GM21381 (cell line): ENCODE data around the gene LDLRAD4.

Experiments
- ATAC-seq: cut with Tn5 transposase; IDR thresholded peaks from one replicate; pipeline ENCODE4 v1.9.1; 2021; ENCODE audit warnings: mild to moderate bottlenecking, moderate library complexity; ENCODE audit not compliant: unreplicated experiment

The LDLRAD4 gene

DNA sequence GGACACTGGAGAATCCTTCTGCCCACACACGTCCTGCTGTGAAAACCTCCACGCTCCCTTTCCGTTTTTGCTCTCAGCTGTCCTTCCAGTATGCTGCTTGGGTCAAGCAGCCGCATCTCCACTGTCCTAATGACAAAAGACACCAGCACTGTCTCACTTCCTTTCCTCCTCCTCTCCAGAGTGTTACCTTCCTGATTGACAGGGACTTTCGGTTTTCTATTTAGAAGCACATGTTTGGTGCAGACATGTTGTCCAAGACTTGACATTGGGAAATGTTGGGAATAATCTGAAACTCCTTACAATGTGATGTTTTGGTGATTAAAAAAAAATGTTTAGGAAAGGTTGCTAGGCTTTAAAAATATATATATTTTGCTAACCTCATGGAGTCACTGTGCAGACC lies 281.2 kb downstream of the LDLRAD4 start:
- ATAC-seq: no peak

DNA sequence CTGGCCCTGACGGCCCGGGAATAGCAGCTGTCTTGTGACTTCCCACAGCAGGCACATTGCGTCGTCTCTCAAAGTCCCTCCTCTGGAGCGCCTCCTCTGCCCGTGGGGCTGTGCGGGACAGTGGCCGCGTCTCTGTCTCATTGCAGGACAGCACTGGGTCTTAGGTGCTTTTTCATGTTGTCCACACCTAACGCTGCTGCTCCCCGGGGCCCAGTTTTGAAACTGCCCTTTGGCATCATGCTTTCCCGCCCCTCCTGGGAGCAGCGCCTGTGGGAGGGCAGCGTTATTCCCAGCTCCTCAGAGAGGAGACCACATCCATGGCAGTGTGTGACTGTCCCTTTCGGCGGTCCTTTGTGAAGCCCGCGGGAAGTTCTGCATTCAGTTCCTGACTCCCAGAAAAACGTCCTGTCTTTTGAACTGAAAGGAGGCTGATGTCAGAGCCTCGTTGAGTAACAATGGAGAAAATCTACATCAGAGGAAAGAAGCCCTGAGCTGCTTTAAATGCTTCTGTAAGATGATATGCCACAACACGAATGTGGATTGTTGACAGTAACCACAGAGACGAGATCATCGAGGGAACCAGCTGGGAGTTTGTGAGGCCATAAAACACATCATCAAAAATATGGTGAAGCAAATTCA lies 281.8 kb downstream of the LDLRAD4 start:
- ATAC-seq: no peak

DNA sequence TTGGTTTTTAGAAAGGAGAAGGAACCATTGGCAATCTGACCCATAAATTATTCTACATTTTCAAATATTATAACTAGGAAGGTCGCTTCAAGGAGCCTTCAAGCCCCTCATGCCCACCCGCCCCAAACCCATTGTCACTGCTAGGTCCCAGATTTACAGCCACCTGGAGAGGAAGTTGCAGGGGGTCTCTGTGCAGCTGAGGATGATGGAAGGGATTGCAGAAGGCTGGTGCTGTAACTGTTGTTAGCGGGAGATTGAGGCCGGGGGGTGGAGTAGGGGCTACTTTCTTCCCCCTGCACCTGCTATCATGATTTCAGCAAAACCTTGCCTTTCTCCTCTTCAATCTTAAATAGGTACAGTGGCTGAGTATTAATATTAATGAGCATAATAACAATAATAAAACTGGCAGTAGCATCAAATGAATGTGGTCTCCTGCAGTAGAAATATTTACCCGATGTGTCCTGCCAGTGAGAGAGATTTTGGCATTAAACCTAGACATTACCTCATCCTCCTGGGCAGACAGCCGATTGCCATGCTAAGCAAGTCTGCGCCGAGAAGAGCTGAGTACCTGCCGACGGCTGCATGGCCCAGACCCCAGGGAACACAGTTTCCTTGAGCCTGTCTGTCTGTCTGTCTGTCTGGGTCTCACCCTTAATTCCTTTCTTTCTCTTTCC lies 282.4 kb downstream of the LDLRAD4 start:
- no peak for ATAC-seq

- ATAC-seq: no peak
These were observed 283.0 kb downstream of the LDLRAD4 start for GRCh38 chr18:13501543-13501887.

DNA sequence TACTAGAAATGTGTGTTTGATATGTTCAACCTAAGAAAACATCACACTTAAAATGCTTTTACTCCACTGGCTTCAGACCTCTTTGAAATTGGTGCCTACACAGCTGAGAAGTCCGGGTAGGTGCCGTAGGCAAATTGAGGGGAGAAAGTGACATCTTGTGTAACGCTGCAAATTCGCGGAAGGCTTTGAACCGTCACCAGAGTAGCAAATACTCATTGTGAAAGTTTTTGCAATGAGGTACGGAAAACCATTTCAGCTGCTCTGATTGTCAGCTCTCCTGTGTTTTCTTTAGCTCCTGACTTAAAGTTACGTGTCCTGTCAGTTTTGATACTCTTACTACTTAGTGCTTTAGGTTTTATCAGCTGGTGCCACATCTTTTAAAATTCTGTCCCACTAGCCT lies 283.3 kb downstream of the LDLRAD4 start:
- peak; percentile 94 for ATAC-seq

GRCh38 chr18:13502585-13502984 lies 284.0 kb downstream of the LDLRAD4 start:
- no peak for ATAC-seq

DNA sequence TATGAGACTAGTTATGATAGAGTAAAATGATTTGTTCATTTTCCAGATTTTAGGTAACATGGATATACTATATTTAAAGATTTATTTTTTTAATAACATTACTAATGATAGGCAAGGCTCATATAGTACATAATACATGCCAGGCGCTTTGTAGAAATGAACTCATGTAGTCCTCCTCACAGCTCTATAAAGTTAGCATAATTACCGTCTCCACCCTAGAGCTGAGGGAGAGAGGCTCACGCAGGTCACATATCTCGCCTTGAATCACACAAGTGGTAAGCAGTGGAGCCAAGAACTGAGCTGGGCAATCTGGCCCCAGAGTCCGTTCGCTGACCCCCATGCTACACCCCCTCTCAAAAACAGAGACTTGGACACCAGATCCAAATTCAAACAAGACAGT lies 285.3 kb downstream of the LDLRAD4 start:
- no peak for ATAC-seq

DNA sequence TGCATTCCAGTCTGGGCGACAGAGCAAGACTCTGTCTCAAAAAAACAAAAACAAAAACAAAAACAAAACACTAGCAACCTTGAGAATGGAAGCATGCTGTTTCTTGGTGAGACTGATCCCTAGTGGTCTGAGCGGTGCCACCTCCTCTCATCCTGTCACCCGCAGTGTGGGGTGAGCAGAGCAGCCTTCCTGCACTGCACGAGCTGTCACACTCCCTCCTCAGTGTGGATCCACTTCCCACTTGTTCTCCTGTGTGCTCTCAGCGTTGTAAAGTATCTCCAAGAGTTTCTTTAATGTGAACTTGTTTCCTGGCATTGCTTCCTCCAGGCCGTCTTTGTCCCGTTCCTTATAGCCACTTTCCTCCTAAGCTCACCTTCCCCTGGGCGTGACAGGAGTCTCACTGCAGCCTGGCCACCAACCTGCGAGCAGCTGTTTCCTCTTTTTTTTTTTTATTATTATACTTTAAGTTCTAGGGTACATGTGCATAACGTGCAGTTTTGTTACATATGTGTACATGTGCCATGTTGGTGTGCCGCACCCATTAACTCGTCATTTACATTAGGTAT lies 287.3 kb downstream of the LDLRAD4 start:
- no peak for ATAC-seq

DNA sequence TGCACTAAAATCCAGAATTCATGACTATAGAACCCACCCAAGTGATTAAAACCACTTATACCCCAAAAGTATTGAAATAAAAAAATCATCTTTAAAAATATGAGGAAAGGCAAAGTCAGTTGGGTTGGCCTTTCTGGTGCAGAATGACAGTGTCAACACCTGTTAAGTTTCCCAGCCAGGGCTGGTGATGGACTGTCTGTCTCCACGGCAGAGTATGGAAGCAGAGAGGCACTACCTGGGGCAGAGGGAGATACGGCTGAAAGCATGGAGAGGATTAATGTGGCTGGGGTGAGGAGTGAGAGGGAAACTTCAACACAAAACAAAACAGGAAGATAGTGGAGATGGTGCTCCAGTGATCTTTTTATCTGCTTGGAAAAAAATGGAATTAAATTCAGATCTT lies 292.0 kb downstream of the LDLRAD4 start:
- no peak for ATAC-seq

- no peak for ATAC-seq
These were observed 293.5 kb downstream of the LDLRAD4 start for GRCh38 chr18:13511961-13512577.

DNA sequence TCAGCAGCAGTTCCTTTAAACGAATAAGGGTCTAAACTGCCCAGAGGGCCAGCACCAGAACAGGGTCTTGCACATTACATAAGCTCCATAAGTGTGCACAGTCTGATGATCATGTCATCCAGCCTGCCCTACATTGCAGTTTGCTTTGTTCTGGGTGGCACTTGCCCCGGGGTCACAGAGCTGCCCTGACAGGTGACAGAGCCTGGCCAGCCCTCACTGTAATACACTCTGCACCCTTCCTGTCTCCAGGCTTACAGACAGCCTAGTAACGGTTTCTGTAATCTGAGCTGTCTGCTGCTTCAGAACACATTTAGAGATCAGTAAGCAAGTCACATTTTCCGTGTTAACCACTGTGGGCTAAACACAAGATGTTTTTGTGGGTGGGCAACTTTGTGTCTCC lies 294.5 kb downstream of the LDLRAD4 start:
- no peak for ATAC-seq

GRCh38 chr18:13513481-13513880 lies 294.9 kb downstream of the LDLRAD4 start:
- no peak for ATAC-seq

- ATAC-seq: no peak
These were observed 296.0 kb downstream of the LDLRAD4 start for GRCh38 chr18:13514558-13514957.

GRCh38 chr18:13516855-13517254 lies 298.3 kb downstream of the LDLRAD4 start:
- no peak for ATAC-seq

DNA sequence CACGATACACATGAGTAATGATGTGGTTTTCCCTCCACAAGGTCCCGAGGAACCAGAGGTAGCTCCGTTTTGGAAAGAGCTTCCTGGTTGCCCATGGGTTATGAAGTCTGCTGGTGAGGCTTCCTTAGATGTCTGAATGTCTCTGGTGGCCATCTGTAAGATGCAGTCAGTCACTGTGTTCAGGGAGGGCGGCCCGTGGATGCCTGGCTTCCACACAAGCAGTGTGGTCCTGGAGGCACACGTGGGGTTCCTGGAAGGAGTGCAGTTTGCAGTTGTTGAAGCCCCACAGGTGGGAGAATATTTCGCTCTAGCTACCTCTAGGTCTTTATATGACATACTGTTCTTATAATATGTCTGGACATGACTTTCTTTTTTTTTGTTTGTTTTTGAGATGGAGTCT lies 298.8 kb downstream of the LDLRAD4 start:
- no peak for ATAC-seq

GRCh38 chr18:13518382-13518781 lies 299.8 kb downstream of the LDLRAD4 start:
- no peak for ATAC-seq

- ATAC-seq: no peak
These were observed 301.7 kb downstream of the LDLRAD4 start for GRCh38 chr18:13520306-13520705.

DNA sequence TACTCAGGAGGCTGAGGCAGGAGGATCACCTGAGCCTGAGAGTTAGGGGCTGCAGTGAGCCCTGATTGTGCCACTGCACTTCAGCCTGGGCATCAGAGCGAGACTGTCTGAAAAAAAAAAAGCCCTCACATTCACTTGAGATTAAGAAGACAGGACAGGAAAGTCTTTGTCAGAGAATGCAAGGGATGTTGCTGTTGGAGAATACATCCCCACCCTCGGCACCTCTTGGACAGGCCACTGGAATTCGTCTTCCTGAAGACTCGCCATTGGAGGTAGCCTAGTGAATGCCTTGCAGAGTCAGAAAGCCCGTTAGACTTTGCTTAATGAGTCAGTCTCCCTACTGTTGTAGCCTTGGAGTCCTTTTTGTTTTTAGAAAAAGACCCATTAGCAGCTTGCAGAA lies 302.2 kb downstream of the LDLRAD4 start:
- ATAC-seq: no peak

DNA sequence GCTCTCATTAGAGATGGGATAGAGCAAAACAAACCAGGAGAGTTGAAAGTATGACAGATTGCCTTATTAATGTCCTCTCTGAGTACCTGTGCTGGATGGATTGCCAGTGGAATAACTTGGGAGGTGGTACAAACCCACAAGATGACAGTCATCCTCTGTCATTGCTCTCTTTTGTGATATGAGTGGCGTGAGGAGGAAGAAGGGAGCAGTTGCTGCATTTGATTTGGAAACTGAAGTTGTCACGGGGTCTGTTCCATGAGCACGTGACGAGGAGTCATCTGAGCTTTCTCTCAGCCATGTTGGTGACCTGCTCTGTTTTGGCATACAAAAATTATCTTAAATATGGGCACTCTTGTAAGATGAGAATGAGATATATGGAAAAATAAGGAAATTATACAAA lies 302.9 kb downstream of the LDLRAD4 start:
- no peak for ATAC-seq

DNA sequence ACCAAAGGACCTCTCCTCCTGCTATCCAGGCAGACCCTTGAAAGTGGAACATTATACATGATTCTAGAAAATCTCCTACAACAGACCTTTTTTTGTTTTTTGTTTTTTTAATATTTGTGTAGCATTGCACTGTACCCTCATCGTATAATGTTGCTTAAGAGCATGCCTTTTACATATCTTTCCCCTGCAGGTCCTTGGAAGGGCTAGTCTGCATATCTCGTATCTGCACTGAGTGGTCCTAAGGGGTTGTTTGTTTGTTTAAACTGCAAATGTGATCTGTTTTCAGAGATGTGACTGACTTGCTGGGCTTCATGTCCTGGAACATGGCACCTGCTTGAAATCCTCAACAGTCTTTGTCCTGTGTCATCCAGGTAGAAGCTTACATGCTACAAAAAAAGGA lies 303.7 kb downstream of the LDLRAD4 start:
- no peak for ATAC-seq

GRCh38 chr18:13522861-13523660 lies 304.5 kb downstream of the LDLRAD4 start:
- ATAC-seq: no peak
